SK-N-SH treated with all-trans-retinoic acid at 6 μM for 48 hours (cell line): ENCODE results near the gene TLL2.

Experiments
- ATAC-seq: fragments of 200-7000 bp; cut with Tn5 transposase; 3 replicates; pipeline ENCODE4 v1.9.1; 2020; ENCODE audit warnings: mild to moderate bottlenecking, moderate library complexity
- ARNTL ChIP-seq: fragments of 450-650 bp; formaldehyde crosslinking; IDR thresholded peaks from 2 replicates; pipeline ENCODE4 v1.5.0; 2020; ENCODE audit warnings: low read depth, mild to moderate bottlenecking, moderate library complexity, borderline replicate concordance
- BACH2 ChIP-seq: fragments of 250-450 bp; sonication (Bioruptor Pico); IDR thresholded peaks from 2 replicates; pipeline ENCODE4 v1.9.0; 2021; ENCODE audit warnings: mild to moderate bottlenecking, borderline replicate concordance
- CREB5 ChIP-seq: fragments of 250-450 bp; sonication (Bioruptor Pico); IDR thresholded peaks from 2 replicates; pipeline ENCODE4 v1.5.1; 2020; ENCODE audit warnings: low read depth, mild to moderate bottlenecking, moderate library complexity
- CSDC2 ChIP-seq: fragments of 250-450 bp; sonication (Bioruptor Pico); IDR thresholded peaks from 2 replicates; pipeline ENCODE4 v1.5.0; 2020; ENCODE audit warnings: mild to moderate bottlenecking, moderate library complexity
- CSRNP3 ChIP-seq: fragments of 250-450 bp; sonication (Bioruptor Pico); IDR thresholded peaks from 2 replicates; pipeline ENCODE4 v1.5.1; 2021; ENCODE audit warnings: mild to moderate bottlenecking, moderate library complexity
- ESRRG ChIP-seq: fragments of 250-450 bp; sonication (Bioruptor Pico); IDR thresholded peaks from 2 replicates; pipeline ENCODE4 v1.6.1; 2021; ENCODE audit warnings: mild to moderate bottlenecking
- GLIS3 ChIP-seq: fragments of 250-450 bp; sonication (Bioruptor Pico); IDR thresholded peaks from 2 replicates; pipeline ENCODE4 v1.5.0; 2020; ENCODE audit warnings: mild to moderate bottlenecking, moderate library complexity
- ISL1 ChIP-seq: fragments of 250-450 bp; sonication (Bioruptor Pico); IDR thresholded peaks from 2 replicates; pipeline ENCODE4 v2.1.2; 2022; ENCODE audit warnings: mild to moderate bottlenecking, moderate library complexity
- OSR1 ChIP-seq: fragments of 250-450 bp; sonication (Bioruptor Pico); IDR thresholded peaks from 2 replicates; pipeline ENCODE4 v1.8.0; 2022; ENCODE audit warnings: moderate library complexity, mild to moderate bottlenecking, inconsistent platforms
- PATZ1 ChIP-seq: fragments of 250-450 bp; sonication (Bioruptor Pico); IDR thresholded peaks from 2 replicates; pipeline ENCODE4 v1.8.0; 2020; ENCODE audit warnings: mild to moderate bottlenecking, moderate library complexity, borderline replicate concordance
- POU6F1 ChIP-seq: fragments of 250-450 bp; sonication (Bioruptor Pico); IDR thresholded peaks from 2 replicates; pipeline ENCODE4 v1.8.0; 2021; ENCODE audit warnings: low read depth, mild to moderate bottlenecking, moderate library complexity, borderline replicate concordance
- PPARA ChIP-seq: fragments of 250-450 bp; sonication (Bioruptor Pico); IDR thresholded peaks from 2 replicates; pipeline ENCODE4 v1.5.0; 2020; ENCODE audit warnings: mild to moderate bottlenecking, borderline replicate concordance
- RARB ChIP-seq: fragments of 250-450 bp; sonication (Bioruptor Pico); IDR thresholded peaks from 2 replicates; pipeline ENCODE4 v1.8.0; 2021; ENCODE audit warnings: mild to moderate bottlenecking, moderate library complexity
- SNAI2 ChIP-seq: fragments of 250-450 bp; sonication (Bioruptor Pico); IDR thresholded peaks from 2 replicates; pipeline ENCODE4 v1.5.0; 2020; ENCODE audit warnings: mild to moderate bottlenecking, moderate library complexity
- TCF4 ChIP-seq: fragments of 250-450 bp; sonication (Bioruptor Pico); IDR thresholded peaks from 2 replicates; pipeline ENCODE4 v1.8.0; 2021; ENCODE audit warnings: mild to moderate bottlenecking, moderate library complexity, borderline replicate concordance
- TOX ChIP-seq: fragments of 250-450 bp; sonication (Bioruptor Pico); IDR thresholded peaks from 2 replicates; pipeline ENCODE4 v1.8.0; 2021; ENCODE audit warnings: mild to moderate bottlenecking, moderate library complexity, borderline replicate concordance
- TSHZ2 ChIP-seq: fragments of 250-450 bp; sonication (Bioruptor Pico); IDR thresholded peaks from 2 replicates; pipeline ENCODE4 v1.5.0; 2020; ENCODE audit warnings: mild to moderate bottlenecking, moderate library complexity
- ZC3H10 ChIP-seq: fragments of 250-450 bp; sonication (Bioruptor Pico); IDR thresholded peaks from 2 replicates; pipeline ENCODE4 v1.5.1; 2021; ENCODE audit warnings: mild to moderate bottlenecking, moderate library complexity
- ZFP30 ChIP-seq: fragments of 450-650 bp; formaldehyde crosslinking; IDR thresholded peaks from 2 replicates; pipeline ENCODE4 v1.5.0; 2022; ENCODE audit warnings: mild to moderate bottlenecking, moderate library complexity
- ZNF565 ChIP-seq: fragments of 450-650 bp; formaldehyde crosslinking; conservative IDR thresholded peaks from 2 replicates; pipeline ENCODE4 v1.5.0; 2020; ENCODE audit warnings: low read depth, mild to moderate bottlenecking, moderate library complexity
- ZNF70 ChIP-seq: fragments of 450-650 bp; formaldehyde crosslinking; IDR thresholded peaks from 2 replicates; pipeline ENCODE4 v1.5.0; 2020; ENCODE audit warnings: mild to moderate bottlenecking, moderate library complexity
- ZNF8 ChIP-seq: fragments of 450-650 bp; formaldehyde crosslinking; IDR thresholded peaks from 2 replicates; pipeline ENCODE4 v1.5.0; 2020; ENCODE audit warnings: mild to moderate bottlenecking, moderate library complexity

The TLL2 gene

GRCh38 chr10:96556003-96556402 is 42.3 kb upstream of the TLL2 start:
- no peak for TF ChIP-seq CSDC2 (CRISPR knock-in tag)
- no peak for TF ChIP-seq BACH2 (CRISPR knock-in tag)
- no peak for TF ChIP-seq ARNTL (CRISPR knock-in tag)
- no peak for TF ChIP-seq ZNF8 (CRISPR knock-in tag)
- TF ChIP-seq ESRRG (CRISPR knock-in tag): no peak
- TF ChIP-seq POU6F1 (CRISPR knock-in tag): no peak
- no peak for TF ChIP-seq CSRNP3 (CRISPR knock-in tag)
- no peak for TF ChIP-seq TOX (CRISPR knock-in tag)
- no peak for TF ChIP-seq ZC3H10 (CRISPR knock-in tag)
- TF ChIP-seq RARB: no peak
- TF ChIP-seq ISL1 (CRISPR knock-in tag): no peak
- TF ChIP-seq TSHZ2: no peak
- no peak for TF ChIP-seq PPARA (CRISPR knock-in tag)
- no peak for TF ChIP-seq ZNF70 (CRISPR knock-in tag)
- no peak for TF ChIP-seq TCF4
- TF ChIP-seq GLIS3: no peak
- no peak for TF ChIP-seq ZFP30 (CRISPR knock-in tag)
- no peak for TF ChIP-seq OSR1 (CRISPR knock-in tag)
- peak; percentile 59; the same call in 2 of the 3 replicates for ATAC-seq

GRCh38 chr10:96555330-96555729 is 41.6 kb upstream of the TLL2 start:
- TF ChIP-seq POU6F1 (CRISPR knock-in tag) (no peak), ARNTL (CRISPR knock-in tag) (no peak), TCF4 (no peak), ZFP30 (CRISPR knock-in tag) (no peak), CREB5 (CRISPR knock-in tag) (no peak), ZNF8 (CRISPR knock-in tag) (no peak), ZNF565 (CRISPR knock-in tag) (no peak), CSDC2 (CRISPR knock-in tag) (no peak), TOX (CRISPR knock-in tag) (no peak), SNAI2 (CRISPR knock-in tag) (no peak), PPARA (CRISPR knock-in tag) (no peak), RARB (no peak), ZC3H10 (CRISPR knock-in tag) (no peak), BACH2 (CRISPR knock-in tag) (no peak), CSRNP3 (CRISPR knock-in tag) (no peak), PATZ1 (CRISPR knock-in tag) (no peak), ZNF70 (CRISPR knock-in tag) (no peak)
- no peak for ATAC-seq
